ENCODE measurements around the gene SLC9A5.

DNA sequence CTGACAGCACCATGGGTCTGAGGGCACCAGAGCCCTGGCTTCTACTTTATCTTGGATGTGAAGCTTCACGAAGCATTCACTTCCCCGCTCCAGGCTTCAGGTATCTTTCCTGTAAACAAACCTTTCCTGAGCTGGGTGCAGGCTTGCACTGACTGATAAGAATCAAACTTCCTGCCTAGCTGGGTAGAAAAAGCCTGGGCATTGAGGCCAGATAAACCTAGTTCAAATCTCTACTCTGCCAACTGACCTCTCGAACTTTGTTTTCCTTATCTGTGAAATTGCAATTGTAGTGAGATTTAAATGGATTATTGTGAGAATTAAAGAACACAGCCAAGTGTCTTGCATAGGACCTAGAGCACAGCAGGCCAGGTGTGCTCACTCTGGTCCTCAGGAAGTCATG lies 24.8 kb upstream of the SLC9A5 start:
- TF ChIP-seq, protein P1, sequence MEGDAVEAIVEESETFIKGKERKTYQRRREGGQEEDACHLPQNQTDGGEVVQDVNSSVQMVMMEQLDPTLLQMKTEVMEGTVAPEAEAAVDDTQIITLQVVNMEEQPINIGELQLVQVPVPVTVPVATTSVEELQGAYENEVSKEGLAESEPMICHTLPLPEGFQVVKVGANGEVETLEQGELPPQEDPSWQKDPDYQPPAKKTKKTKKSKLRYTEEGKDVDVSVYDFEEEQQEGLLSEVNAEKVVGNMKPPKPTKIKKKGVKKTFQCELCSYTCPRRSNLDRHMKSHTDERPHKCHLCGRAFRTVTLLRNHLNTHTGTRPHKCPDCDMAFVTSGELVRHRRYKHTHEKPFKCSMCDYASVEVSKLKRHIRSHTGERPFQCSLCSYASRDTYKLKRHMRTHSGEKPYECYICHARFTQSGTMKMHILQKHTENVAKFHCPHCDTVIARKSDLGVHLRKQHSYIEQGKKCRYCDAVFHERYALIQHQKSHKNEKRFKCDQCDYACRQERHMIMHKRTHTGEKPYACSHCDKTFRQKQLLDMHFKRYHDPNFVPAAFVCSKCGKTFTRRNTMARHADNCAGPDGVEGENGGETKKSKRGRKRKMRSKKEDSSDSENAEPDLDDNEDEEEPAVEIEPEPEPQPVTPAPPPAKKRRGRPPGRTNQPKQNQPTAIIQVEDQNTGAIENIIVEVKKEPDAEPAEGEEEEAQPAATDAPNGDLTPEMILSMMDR (IDR thresholded peaks at IDR 0.05; ENCODE audit: low read depth, low read length, missing input control): no peak
- TF ChIP-seq, protein P2, sequence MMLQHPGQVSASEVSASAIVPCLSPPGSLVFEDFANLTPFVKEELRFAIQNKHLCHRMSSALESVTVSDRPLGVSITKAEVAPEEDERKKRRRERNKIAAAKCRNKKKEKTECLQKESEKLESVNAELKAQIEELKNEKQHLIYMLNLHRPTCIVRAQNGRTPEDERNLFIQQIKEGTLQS (IDR thresholded peaks at IDR 0.05): no peak
- TF ChIP-seq, protein P3, sequence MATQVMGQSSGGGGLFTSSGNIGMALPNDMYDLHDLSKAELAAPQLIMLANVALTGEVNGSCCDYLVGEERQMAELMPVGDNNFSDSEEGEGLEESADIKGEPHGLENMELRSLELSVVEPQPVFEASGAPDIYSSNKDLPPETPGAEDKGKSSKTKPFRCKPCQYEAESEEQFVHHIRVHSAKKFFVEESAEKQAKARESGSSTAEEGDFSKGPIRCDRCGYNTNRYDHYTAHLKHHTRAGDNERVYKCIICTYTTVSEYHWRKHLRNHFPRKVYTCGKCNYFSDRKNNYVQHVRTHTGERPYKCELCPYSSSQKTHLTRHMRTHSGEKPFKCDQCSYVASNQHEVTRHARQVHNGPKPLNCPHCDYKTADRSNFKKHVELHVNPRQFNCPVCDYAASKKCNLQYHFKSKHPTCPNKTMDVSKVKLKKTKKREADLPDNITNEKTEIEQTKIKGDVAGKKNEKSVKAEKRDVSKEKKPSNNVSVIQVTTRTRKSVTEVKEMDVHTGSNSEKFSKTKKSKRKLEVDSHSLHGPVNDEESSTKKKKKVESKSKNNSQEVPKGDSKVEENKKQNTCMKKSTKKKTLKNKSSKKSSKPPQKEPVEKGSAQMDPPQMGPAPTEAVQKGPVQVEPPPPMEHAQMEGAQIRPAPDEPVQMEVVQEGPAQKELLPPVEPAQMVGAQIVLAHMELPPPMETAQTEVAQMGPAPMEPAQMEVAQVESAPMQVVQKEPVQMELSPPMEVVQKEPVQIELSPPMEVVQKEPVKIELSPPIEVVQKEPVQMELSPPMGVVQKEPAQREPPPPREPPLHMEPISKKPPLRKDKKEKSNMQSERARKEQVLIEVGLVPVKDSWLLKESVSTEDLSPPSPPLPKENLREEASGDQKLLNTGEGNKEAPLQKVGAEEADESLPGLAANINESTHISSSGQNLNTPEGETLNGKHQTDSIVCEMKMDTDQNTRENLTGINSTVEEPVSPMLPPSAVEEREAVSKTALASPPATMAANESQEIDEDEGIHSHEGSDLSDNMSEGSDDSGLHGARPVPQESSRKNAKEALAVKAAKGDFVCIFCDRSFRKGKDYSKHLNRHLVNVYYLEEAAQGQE (IDR thresholded peaks at IDR 0.05): no peak
- TF ChIP-seq, protein P4, sequence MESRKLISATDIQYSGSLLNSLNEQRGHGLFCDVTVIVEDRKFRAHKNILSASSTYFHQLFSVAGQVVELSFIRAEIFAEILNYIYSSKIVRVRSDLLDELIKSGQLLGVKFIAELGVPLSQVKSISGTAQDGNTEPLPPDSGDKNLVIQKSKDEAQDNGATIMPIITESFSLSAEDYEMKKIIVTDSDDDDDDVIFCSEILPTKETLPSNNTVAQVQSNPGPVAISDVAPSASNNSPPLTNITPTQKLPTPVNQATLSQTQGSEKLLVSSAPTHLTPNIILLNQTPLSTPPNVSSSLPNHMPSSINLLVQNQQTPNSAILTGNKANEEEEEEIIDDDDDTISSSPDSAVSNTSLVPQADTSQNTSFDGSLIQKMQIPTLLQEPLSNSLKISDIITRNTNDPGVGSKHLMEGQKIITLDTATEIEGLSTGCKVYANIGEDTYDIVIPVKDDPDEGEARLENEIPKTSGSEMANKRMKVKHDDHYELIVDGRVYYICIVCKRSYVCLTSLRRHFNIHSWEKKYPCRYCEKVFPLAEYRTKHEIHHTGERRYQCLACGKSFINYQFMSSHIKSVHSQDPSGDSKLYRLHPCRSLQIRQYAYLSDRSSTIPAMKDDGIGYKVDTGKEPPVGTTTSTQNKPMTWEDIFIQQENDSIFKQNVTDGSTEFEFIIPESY (IDR thresholded peaks at IDR 0.05): no peak
- no peak for TF ChIP-seq TAF1 (conservative IDR thresholded peaks at IDR 0.05)
- TF ChIP-seq, protein P5, sequence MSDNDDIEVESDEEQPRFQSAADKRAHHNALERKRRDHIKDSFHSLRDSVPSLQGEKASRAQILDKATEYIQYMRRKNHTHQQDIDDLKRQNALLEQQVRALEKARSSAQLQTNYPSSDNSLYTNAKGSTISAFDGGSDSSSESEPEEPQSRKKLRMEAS (IDR thresholded peaks at IDR 0.05): peak; percentile 52
- TF ChIP-seq GABPA (IDR thresholded peaks at IDR 0.05 in 1 of 2, conservative IDR thresholded peaks at IDR 0.05 in 1 of 2): peak in 1 of 2 donors; percentile 78
- TF ChIP-seq RAD21 (IDR thresholded peaks at IDR 0.05): no peak
- TF ChIP-seq YY1 (IDR thresholded peaks at IDR 0.05): no peak
- no peak for TF ChIP-seq JUND (IDR thresholded peaks at IDR 0.05)
- peak; percentile 26 for TF ChIP-seq SP1 (IDR thresholded peaks at IDR 0.05)
- TF ChIP-seq RXRA (IDR thresholded peaks at IDR 0.05): peak; percentile 18 to 73
- TF ChIP-seq FOXA1 (IDR thresholded peaks at IDR 0.05): no peak
- peak in 1 of 2 donors; percentile 37 for TF ChIP-seq EGR1 (IDR thresholded peaks at IDR 0.05; ENCODE audit: low read depth in 2 of 2)
